ENCODE results near the gene GNAQ. TPM values are rescaled to one million over a fixed set of nuclear protein-coding genes. Genes with fewer than 3 reads are reported as not detected.

Gene GNAQ
- total RNA-seq, 3 donors from 2014 or later (not counting 1 experiment from before 2014, with no cell fraction given), result 17.8 to 51.6 (median 24.5) TPM

GRCh38 chr9:78001946-78002731, 29.5 kb downstream of the GNAQ start:
- H3K27ac ChIP-seq (ENCODE audit: low read length), result no peak overlapping the region
- intact Hi-C loops (cut with micrococcal nuclease), result no loop called here
- DNase-seq, result no peak

GRCh38 chr9:78000221-78000620, 31.4 kb downstream of the GNAQ start:
- peaks cover 19 to 29% of the 10 kb centered on the region in 2 donors for H3K4me1 Mint-ChIP-seq
- DNase-seq (no peak), ATAC-seq (no peak)
- Histone ChIP-seq H3K4me1 (ENCODE audit: control insufficient read depth, insufficient read depth, low read length) (no peaks in the 10 kb centered on the region), H3K36me3 (ENCODE audit: control insufficient read depth, insufficient read depth, low read length) (no peaks in the 10 kb centered on the region), H3K4me3 (ENCODE audit: low read length) (no peak overlapping the region), H3K27ac (ENCODE audit: low read length) (no peak overlapping the region), H3K27me3 (ENCODE audit: control insufficient read depth, insufficient read depth, low read length) (no peaks in the 10 kb centered on the region), H3K9me3 (ENCODE audit: control insufficient read depth, insufficient read depth, low read length) (no peaks in the 10 kb centered on the region)
- no peak overlapping the region for H3K27ac Mint-ChIP-seq
- H3K27me3 Mint-ChIP-seq (ENCODE audit: low read depth in 2 of 2), result peaks cover 0 to 4% of the 10 kb centered on the region in 2 donors
- 100% methylated on average over 1 of the region's 2 CpGs for WGBS (ENCODE audit: insufficient coverage)
- no peaks in the 10 kb centered on the region for H3K36me3 Mint-ChIP-seq
- no peak overlapping the region for H3K4me3 Mint-ChIP-seq
- no peak for TF ChIP-seq CTCF (IDR thresholded peaks at IDR 0.05)
- no peaks in the 10 kb centered on the region for H3K9me3 Mint-ChIP-seq
- intact Hi-C loops (cut with micrococcal nuclease), result no loop called here

More at GRCh38 chr9:78001946-78002731, 29.5 kb downstream of the GNAQ start:
- Mint-ChIP-seq H3K27me3 (ENCODE audit: low read depth in 2 of 2) (peaks cover 0 to 4% of the 10 kb centered on the region in 2 donors), H3K9me3 (no peaks in the 10 kb centered on the region), H3K4me3 (no peak overlapping the region), H3K4me1 (peaks cover 23 to 34% of the 10 kb centered on the region in 2 donors), H3K27ac (no peak overlapping the region), H3K36me3 (no peaks in the 10 kb centered on the region)
- Histone ChIP-seq H3K9me3 (ENCODE audit: control insufficient read depth, insufficient read depth, low read length) (no peaks in the 10 kb centered on the region), H3K36me3 (ENCODE audit: control insufficient read depth, insufficient read depth, low read length) (no peaks in the 10 kb centered on the region), H3K4me1 (ENCODE audit: control insufficient read depth, insufficient read depth, low read length) (no peaks in the 10 kb centered on the region), H3K4me3 (ENCODE audit: low read length) (no peak overlapping the region), H3K27me3 (ENCODE audit: control insufficient read depth, insufficient read depth, low read length) (no peaks in the 10 kb centered on the region)
- no peak for ATAC-seq
- no peak for TF ChIP-seq CTCF (IDR thresholded peaks at IDR 0.05)
- 65% methylated on average over 4 of the region's 4 CpGs for WGBS (ENCODE audit: insufficient coverage)

- Histone ChIP-seq H3K9me3 (ENCODE audit: control insufficient read depth, insufficient read depth, low read length) (no peaks in the 10 kb centered on the region), H3K27me3 (ENCODE audit: control insufficient read depth, insufficient read depth, low read length) (no peaks in the 10 kb centered on the region), H3K36me3 (ENCODE audit: control insufficient read depth, insufficient read depth, low read length) (no peaks in the 10 kb centered on the region), H3K27ac (ENCODE audit: low read length) (no peak overlapping the region), H3K4me1 (ENCODE audit: control insufficient read depth, insufficient read depth, low read length) (no peaks in the 10 kb centered on the region), H3K4me3 (ENCODE audit: low read length) (no peak overlapping the region)
- Mint-ChIP-seq H3K36me3 (no peaks in the 10 kb centered on the region), H3K27ac (no peak overlapping the region), H3K27me3 (ENCODE audit: low read depth in 2 of 2) (no peaks in the 10 kb centered on the region), H3K4me1 (peaks cover 13 to 24% of the 10 kb centered on the region in 2 donors), H3K4me3 (no peak overlapping the region), H3K9me3 (no peaks in the 10 kb centered on the region)
- ATAC-seq, result no peak
- TF ChIP-seq CTCF (IDR thresholded peaks at IDR 0.05), result no peak
- intact Hi-C loops (cut with micrococcal nuclease), result no loop called here
- 38% methylated on average over 1 of the region's 2 CpGs for WGBS (ENCODE audit: insufficient coverage)
- no peak for DNase-seq
Observed at GRCh38 chr9:77999231-77999631, 32.4 kb downstream of the GNAQ start.

Data from natural killer cell (primary cell).